Neural cell (in vitro differentiated cells): ENCODE results near the gene ME3. TPM values are rescaled to one million over a fixed set of nuclear protein-coding genes. Genes with fewer than 3 reads are reported as not detected.

Source experiments
- H2AFZ ChIP-seq: fragments of 200-600, 300-800 bp; sonication (generic), shearing (Covaris generic); 2 replicates; pipeline ENCODE4 v1.6.0; 2014; ENCODE audit warnings: low read depth, mild to moderate bottlenecking, antibody characterized with exemption, low read length, moderate library complexity
- H3F3A ChIP-seq: fragments of 200-600 bp; shearing (Covaris generic); 2 replicates; pipeline ENCODE4 v1.6.1; 2016; ENCODE audit warnings: mild to moderate bottlenecking, moderate library complexity, mixed read lengths, antibody characterized with exemption, low read length; ENCODE audit not compliant: insufficient read depth, poor library complexity, severe bottlenecking
- H3K27ac ChIP-seq: fragments of 200-600, 300-800 bp; sonication (generic), shearing (Covaris generic); 2 replicates; pipeline ENCODE4 v1.5.1; 2014; ENCODE audit warnings: mild to moderate bottlenecking, low read length, moderate library complexity
- H3K27me3 ChIP-seq: fragments of 300-800, 200-600 bp; sonication (generic), shearing (Covaris generic); 2 replicates; pipeline ENCODE4 v1.6.0; 2014; ENCODE audit warnings: mild to moderate bottlenecking, low read depth, low read length, moderate library complexity; ENCODE audit not compliant: insufficient read depth
- H3K36me3 ChIP-seq: fragments of 300-800, 200-600 bp; sonication (generic), shearing (Covaris generic); 2 replicates; pipeline ENCODE4 v1.5.1; 2014; ENCODE audit warnings: mild to moderate bottlenecking, antibody characterized with exemption, low read length, moderate library complexity; ENCODE audit not compliant: insufficient read depth
- H3K4me2 ChIP-seq: fragments of 300-800, 200-600 bp; sonication (generic), shearing (Covaris generic); 2 replicates; pipeline ENCODE4 v1.6.0; 2014; ENCODE audit warnings: mild to moderate bottlenecking, low read length
- H3K4me3 ChIP-seq: fragments of 300-800, 200-600 bp; sonication (generic), shearing (Covaris generic); 2 replicates; pipeline ENCODE4 v1.5.1; 2014; ENCODE audit warnings: mild to moderate bottlenecking, low read length, moderate library complexity
- H3K79me2 ChIP-seq: fragments of 200-600 bp; shearing (Covaris generic); replicated peaks from 2 replicates; pipeline ENCODE4 v1.6.0; 2014; ENCODE audit warnings: mild to moderate bottlenecking, low read length, moderate library complexity; ENCODE audit not compliant: insufficient read depth
- H3K9ac ChIP-seq: fragments of 300-800, 200-600 bp; sonication (generic), shearing (Covaris generic); 2 replicates; pipeline ENCODE4 v1.6.1; 2016; ENCODE audit warnings: mild to moderate bottlenecking, low read length, mixed read lengths
- H3K9me2 ChIP-seq: fragments of 200-600 bp; shearing (Covaris generic); 2 replicates; pipeline ENCODE4 v1.6.1; 2016; ENCODE audit warnings: mild to moderate bottlenecking, low read length, mixed read lengths; ENCODE audit not compliant: insufficient read depth
- H3K9me3 ChIP-seq: fragments of 200-600, 300-800 bp; sonication (generic), shearing (Covaris generic); 2 replicates; pipeline ENCODE4 v1.6.1; 2016; ENCODE audit warnings: mild to moderate bottlenecking, mixed run types, low read length, moderate library complexity, mixed read lengths
- H4K20me1 ChIP-seq: fragments of 200-600 bp; shearing (Covaris generic); 2 replicates; pipeline ENCODE4 v1.6.1; 2016; ENCODE audit warnings: mild to moderate bottlenecking, mixed run types; ENCODE audit not compliant: insufficient read depth
- EP300 ChIP-seq: fragments of 450-650 bp; conservative IDR thresholded peaks from 2 replicates; pipeline ENCODE4 v1.6.1; 2014; ENCODE audit warnings: antibody characterized with exemption, mild to moderate bottlenecking, moderate library complexity; ENCODE audit not compliant: poor library complexity, severe bottlenecking
- EZH2 ChIP-seq: fragments of 200-600, 300-800 bp; shearing (Covaris generic), sonication (generic); IDR thresholded peaks from 2 replicates; pipeline ENCODE4 v1.6.1; 2014; ENCODE audit warnings: antibody characterized with exemption, low read length, borderline replicate concordance, mild to moderate bottlenecking; ENCODE audit not compliant: insufficient read depth, poor library complexity, severe bottlenecking
- MXI1 ChIP-seq: fragments of 450-650 bp; conservative IDR thresholded peaks from 2 replicates; pipeline ENCODE4 v1.6.1; 2014; ENCODE audit warnings: antibody characterized with exemption, mild to moderate bottlenecking; ENCODE audit not compliant: poor library complexity, severe bottlenecking
- POLR2AphosphoS5 ChIP-seq: IDR thresholded peaks from 2 replicates; pipeline ENCODE4 v1.6.1; 2012
- RAD21 ChIP-seq: fragments of 450-650 bp; conservative IDR thresholded peaks from 2 replicates; pipeline ENCODE4 v1.6.1; 2014; ENCODE audit warnings: antibody characterized with exemption, mild to moderate bottlenecking, moderate library complexity
- SMC3 ChIP-seq: fragments of 450-650 bp; conservative IDR thresholded peaks from 2 replicates; pipeline ENCODE4 v1.6.1; 2014; ENCODE audit warnings: antibody characterized with exemption, mild to moderate bottlenecking, moderate library complexity; ENCODE audit not compliant: poor library complexity
- TAF1 ChIP-seq: IDR thresholded peaks from 2 replicates; pipeline ENCODE4 v1.6.1; 2012; ENCODE audit warnings: low read depth
- polyA plus RNA-seq: library from polyadenylated mRNA; depleted of rRNA; stranded (reverse); fragments of >200 nt; gene quantifications from 2 replicates; pipeline ENCODE4 v1.2.3, GENCODE V29; 2014
- TF ChIP-seq, protein P1 (sequence below): fragments of 450-650 bp; IDR thresholded peaks from 2 replicates; pipeline ENCODE4 v1.5.1; 2014; ENCODE audit warnings: antibody characterized with exemption, mild to moderate bottlenecking, moderate library complexity; ENCODE audit not compliant: poor library complexity, severe bottlenecking
- TF ChIP-seq, protein P2 (sequence below): IDR thresholded peaks from 2 replicates; pipeline ENCODE4 v1.6.1; 2012; ENCODE audit warnings: borderline replicate concordance

ME3 gene
- polyA plus RNA-seq, 1 donor from 2014 or later, result 2.1 TPM

DNA sequence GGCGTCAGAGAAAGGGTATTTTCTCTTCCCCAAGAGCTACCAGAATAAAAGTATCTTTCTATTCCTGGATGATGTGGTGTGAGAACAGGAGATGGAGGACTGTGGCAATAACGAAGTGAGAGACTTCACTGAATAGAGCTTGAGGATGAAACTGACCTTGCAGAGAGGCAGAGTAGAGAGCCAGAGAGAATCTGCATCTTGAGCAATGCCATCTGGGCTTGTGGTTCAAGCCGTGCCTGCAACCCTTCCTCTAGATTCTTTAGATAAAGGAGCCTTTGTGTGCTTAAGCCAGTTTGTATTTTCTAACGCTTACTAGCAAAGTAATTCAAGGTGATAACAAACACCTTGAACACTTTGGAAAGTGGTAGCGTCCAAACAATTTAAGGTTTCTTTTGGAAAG lies 2.2 kb downstream of the ME3 start:
- Histone ChIP-seq H2AFZ (no peak overlapping the region), H3K27me3 (no peaks in the 10 kb centered on the region), H3K9me3 (no peaks in the 10 kb centered on the region), H3K79me2 (no peaks in the 10 kb centered on the region), H3K4me2 (no peak overlapping the region), H3K36me3 (no peaks in the 10 kb centered on the region), H3K9me2 (no peaks in the 10 kb centered on the region), H3K4me3 (no peak overlapping the region), H3F3A (no peaks in the 10 kb centered on the region), H3K27ac (no peak overlapping the region), H3K9ac (no peak overlapping the region), H4K20me1 (no peaks in the 10 kb centered on the region)
- TF ChIP-seq TAF1 (no peak), EZH2 (no peak), POLR2AphosphoS5 (no peak), SMC3 (no peak), RAD21 (no peak)
- TF ChIP-seq, protein P1, sequence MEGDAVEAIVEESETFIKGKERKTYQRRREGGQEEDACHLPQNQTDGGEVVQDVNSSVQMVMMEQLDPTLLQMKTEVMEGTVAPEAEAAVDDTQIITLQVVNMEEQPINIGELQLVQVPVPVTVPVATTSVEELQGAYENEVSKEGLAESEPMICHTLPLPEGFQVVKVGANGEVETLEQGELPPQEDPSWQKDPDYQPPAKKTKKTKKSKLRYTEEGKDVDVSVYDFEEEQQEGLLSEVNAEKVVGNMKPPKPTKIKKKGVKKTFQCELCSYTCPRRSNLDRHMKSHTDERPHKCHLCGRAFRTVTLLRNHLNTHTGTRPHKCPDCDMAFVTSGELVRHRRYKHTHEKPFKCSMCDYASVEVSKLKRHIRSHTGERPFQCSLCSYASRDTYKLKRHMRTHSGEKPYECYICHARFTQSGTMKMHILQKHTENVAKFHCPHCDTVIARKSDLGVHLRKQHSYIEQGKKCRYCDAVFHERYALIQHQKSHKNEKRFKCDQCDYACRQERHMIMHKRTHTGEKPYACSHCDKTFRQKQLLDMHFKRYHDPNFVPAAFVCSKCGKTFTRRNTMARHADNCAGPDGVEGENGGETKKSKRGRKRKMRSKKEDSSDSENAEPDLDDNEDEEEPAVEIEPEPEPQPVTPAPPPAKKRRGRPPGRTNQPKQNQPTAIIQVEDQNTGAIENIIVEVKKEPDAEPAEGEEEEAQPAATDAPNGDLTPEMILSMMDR, result no peak

DNA sequence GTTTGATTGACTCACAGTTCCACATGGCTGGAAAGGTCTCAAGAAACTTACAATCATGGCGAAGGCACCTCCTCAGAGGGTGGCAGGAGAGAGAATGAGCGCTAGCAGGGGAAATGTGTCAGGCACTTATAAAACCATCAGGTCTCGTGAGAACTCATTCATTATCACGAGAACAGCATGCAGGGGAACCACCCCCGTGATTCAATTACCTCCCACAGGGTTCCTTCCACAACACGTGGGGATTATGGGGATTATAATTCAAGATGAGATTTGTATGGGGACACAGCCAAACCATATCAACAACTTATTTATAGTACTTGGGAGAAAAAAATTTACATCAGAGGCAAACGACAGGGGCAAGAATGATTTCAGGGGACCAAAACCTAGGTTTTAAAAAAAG lies 3.0 kb downstream of the ME3 start:
- H3K9ac ChIP-seq, result no peak overlapping the region
- TF ChIP-seq TAF1, result no peak
- no peak for TF ChIP-seq EP300
- TF ChIP-seq MXI1, result no peak
- H4K20me1 ChIP-seq, result no peaks in the 10 kb centered on the region
- H3K27ac ChIP-seq, result no peak overlapping the region
- H3K9me3 ChIP-seq, result no peaks in the 10 kb centered on the region
- H3K9me2 ChIP-seq, result no peaks in the 10 kb centered on the region
- no peaks in the 10 kb centered on the region for H3F3A ChIP-seq
- no peaks in the 10 kb centered on the region for H3K36me3 ChIP-seq
- H3K27me3 ChIP-seq, result no peaks in the 10 kb centered on the region
- H3K4me2 ChIP-seq, result no peak overlapping the region
- H2AFZ ChIP-seq, result no peak overlapping the region
- H3K79me2 ChIP-seq, result no peaks in the 10 kb centered on the region
- H3K4me3 ChIP-seq, result no peak overlapping the region

DNA sequence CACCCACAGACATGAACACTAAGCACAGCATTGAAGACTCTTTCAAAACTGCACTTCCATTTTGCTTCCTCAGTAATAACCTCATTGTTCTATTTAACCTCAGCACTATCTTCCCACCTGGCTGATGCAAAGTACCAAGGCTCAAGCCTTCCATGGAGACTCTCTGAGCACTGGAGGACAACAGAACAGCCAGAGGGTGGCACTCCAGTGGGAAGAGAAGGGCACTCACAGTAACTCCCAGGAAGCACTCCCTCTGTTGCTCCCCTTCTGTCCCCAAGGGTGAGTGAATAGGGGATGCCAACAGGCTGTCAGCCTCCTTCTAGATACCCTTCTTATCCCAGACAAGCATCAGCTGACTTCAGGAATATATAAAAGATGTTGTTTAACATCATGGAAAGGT lies 3.5 kb downstream of the ME3 start:
- no peak overlapping the region for H3K4me2 ChIP-seq

DNA sequence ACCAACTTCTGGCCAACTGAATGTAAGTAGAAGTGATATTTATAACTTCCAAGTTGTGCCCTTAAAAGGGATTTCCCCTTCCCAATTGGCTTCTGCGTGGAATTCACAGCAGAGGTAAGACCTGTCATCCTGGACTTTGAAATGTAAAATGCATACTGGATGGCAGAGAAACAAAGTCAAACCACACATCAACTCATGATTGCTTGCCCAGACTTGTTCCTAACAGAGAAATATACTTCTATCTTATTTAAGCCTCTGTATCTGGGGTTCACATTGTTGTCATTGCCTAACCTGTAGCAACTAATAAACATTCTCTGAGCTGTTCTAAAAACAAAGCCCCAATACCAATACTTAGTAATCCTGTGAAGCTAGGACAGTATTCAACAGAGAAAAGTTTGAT lies 6.2 kb downstream of the ME3 start:
- no peak overlapping the region for H3K4me2 ChIP-seq

More for the DNA sequence above, 3.5 kb downstream of the ME3 start:
- Histone ChIP-seq H3F3A (no peaks in the 10 kb centered on the region), H3K36me3 (no peaks in the 10 kb centered on the region), H2AFZ (no peak overlapping the region), H3K27me3 (no peaks in the 10 kb centered on the region), H3K9me2 (no peaks in the 10 kb centered on the region), H3K4me3 (no peak overlapping the region), H3K27ac (no peak overlapping the region), H4K20me1 (no peaks in the 10 kb centered on the region), H3K79me2 (no peaks in the 10 kb centered on the region), H3K9me3 (no peaks in the 10 kb centered on the region), H3K9ac (no peak overlapping the region)
- TF ChIP-seq EZH2 (no peak), MXI1 (no peak)

More for the DNA sequence above, 6.2 kb downstream of the ME3 start:
- Histone ChIP-seq H3K9me2 (no peaks in the 10 kb centered on the region), H2AFZ (no peak overlapping the region), H3K27me3 (no peaks in the 10 kb centered on the region), H3K36me3 (no peaks in the 10 kb centered on the region), H4K20me1 (no peaks in the 10 kb centered on the region), H3K9ac (no peak overlapping the region), H3F3A (no peaks in the 10 kb centered on the region), H3K9me3 (no peaks in the 10 kb centered on the region), H3K27ac (no peak overlapping the region), H3K4me3 (no peak overlapping the region), H3K79me2 (no peaks in the 10 kb centered on the region)
- no peak for TF ChIP-seq TAF1
- TF ChIP-seq EP300, result no peak
- TF ChIP-seq, protein P2, sequence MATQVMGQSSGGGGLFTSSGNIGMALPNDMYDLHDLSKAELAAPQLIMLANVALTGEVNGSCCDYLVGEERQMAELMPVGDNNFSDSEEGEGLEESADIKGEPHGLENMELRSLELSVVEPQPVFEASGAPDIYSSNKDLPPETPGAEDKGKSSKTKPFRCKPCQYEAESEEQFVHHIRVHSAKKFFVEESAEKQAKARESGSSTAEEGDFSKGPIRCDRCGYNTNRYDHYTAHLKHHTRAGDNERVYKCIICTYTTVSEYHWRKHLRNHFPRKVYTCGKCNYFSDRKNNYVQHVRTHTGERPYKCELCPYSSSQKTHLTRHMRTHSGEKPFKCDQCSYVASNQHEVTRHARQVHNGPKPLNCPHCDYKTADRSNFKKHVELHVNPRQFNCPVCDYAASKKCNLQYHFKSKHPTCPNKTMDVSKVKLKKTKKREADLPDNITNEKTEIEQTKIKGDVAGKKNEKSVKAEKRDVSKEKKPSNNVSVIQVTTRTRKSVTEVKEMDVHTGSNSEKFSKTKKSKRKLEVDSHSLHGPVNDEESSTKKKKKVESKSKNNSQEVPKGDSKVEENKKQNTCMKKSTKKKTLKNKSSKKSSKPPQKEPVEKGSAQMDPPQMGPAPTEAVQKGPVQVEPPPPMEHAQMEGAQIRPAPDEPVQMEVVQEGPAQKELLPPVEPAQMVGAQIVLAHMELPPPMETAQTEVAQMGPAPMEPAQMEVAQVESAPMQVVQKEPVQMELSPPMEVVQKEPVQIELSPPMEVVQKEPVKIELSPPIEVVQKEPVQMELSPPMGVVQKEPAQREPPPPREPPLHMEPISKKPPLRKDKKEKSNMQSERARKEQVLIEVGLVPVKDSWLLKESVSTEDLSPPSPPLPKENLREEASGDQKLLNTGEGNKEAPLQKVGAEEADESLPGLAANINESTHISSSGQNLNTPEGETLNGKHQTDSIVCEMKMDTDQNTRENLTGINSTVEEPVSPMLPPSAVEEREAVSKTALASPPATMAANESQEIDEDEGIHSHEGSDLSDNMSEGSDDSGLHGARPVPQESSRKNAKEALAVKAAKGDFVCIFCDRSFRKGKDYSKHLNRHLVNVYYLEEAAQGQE, result no peak
- TF ChIP-seq, protein P1, result no peak
- TF ChIP-seq MXI1, result no peak
- no peak for TF ChIP-seq SMC3
- no peak for TF ChIP-seq RAD21
- TF ChIP-seq EZH2, result no peak
- TF ChIP-seq POLR2AphosphoS5, result no peak
